Esophagus mucosa (tissue), 1 donor: ENCODE measurements around the gene RNF227. TPM values are rescaled to one million over a fixed set of nuclear protein-coding genes. Genes with fewer than 3 reads are reported as not detected.
"Not testable (repeated sequence)": the region's sequence is repeated elsewhere in the genome, so short reads cannot be mapped to it uniquely, and the experiment has no call there.

Experiments
- ATAC-seq: fragments of 200-7000 bp; cut with Tn5 transposase; one replicate; pipeline ENCODE4 v1.9.1; 2020
- total RNA-seq: library from RNA; stranded (reverse); gene quantifications from one replicate; pipeline ENCODE4 v1.2.4, GENCODE V29; 2023
- donor health status: DM: yes; HTN: yes; CAD: no.

Gene RNF227
- total RNA-seq, 1 donor from 2014 or later: 2.4 TPM

DNA sequence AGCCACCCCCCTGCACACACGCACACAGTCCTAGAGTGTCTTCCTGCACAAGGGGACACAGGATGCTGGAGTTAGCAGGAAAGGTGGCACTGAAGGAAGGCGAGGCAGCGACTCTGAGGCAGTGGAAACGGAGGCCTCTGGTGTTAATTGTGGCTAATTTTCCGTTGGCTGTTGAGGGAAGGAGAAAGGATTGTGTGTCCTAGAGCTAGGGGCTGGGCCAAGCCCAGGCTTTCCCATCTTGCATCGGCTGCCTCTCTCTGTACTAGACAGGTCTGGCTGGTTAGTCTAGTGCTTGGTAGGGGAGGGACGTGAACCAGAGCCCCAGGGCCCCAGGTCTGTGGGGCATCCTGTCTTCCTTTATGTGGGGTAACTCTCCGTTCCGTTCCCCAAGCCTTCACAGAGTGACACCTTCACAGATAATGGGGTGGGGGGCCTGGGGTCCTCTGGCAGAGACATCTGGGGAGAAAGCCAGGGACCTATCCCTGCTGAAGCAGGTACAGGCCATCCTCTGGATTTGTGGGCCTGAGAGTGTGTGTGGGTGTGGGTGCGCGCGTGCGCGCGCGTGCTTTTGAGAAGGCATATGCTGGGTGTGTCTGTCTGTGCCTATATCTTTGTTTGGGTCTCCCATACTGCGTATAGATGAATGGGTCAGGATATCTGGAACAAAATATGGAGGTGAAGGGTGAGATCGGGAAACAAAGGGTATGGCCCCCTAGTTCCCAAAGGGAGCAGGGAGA lies 27.7 kb downstream of the RNF227 start, which contains the start of gene CHD3:
Gene CHD3, plus strand, starts transcription at position 606 of the 737 bp plus-strand sequence. CDS start 212 bp downstream, outside the sequence.
- peak; percentile 89 for ATAC-seq

DNA sequence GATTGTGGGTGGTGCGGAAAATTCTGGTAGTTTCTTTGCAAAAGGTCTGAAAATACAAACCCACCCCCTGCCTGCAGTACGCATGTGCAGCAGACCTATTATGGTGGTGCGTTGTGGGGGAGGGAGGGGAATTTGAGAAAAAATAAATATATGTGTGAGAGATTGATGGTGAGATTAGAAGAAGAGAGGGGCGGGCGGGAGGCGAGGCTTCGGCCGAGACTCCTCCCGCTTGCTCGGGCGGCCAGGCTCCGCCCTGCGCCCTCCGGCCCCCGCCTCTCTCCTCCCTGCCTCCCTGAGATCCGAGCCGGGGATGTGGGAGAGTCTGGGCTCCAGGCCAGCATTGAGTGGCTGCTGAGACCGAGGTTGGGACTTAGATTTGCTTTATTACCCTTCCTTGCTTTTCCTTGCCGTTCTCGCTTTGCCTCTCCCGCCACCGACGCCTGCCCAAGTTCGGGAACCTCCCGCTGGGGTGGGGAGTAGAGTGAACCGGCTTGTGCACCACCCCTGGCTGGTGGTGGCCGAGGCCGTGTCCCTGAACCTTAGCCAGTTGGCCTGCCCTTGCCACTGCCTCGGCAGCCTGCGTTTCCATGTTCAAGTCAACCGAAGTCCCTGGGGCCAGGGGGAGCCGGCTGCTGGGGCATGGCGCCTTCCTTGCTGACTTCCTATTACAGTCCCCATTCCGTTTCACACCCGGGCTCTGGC lies 28.5 kb downstream of the RNF227 start:
- ATAC-seq: peak; percentile 82

- ATAC-seq: no peak
Observed at GRCh38 chr17:7887038-7887481, 29.0 kb downstream of the RNF227 start.

- no peak for ATAC-seq
Observed at GRCh38 chr17:7886227-7887037, 29.7 kb downstream of the RNF227 start.

DNA sequence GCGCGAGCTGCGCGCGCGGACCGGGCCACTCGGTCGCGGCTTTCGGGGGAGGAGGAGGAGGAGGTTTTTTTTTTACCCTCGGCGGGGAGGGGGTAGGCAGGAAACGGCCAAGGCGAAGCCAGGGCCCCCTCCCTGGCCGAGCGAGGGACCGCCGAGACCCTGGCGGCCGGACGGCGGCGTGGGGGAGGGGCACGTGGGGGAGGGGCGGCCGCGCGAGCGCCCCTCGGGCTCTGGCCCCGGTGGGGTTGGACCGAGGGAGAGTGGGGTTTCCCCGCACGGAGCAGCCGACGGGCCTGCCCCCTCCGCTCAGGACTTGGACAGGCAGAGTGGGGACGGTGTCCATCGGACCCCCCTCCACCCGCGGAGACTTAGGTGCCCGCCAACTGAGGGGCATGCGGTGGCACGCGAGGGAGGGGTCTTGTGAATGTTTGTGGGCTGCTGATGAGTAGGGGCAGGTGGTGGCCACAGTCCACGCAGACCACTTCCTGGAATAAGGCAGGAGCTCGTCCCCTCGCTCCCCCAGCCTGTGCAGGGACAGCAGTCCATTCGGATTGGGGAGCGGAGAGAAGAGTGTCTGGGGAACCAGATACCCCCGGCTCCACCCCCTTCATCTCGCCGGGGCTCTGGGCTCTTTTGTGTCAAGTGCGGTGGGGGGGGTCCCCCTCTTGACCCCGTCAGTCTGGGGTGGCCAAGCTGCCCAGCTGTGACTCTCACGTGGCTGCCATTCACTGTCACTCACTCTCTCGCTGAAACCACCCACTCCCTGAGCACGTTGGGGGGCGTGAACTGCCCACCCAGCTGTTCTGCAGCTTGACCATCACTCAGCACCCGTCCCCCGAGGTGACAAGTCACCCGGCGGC lies 30.5 kb downstream of the RNF227 start:
- no peak for ATAC-seq

GRCh38 chr17:7884581-7885366 lies 31.3 kb downstream of the RNF227 start:
- no peak for ATAC-seq

GRCh38 chr17:7883781-7884386 lies 32.2 kb downstream of the RNF227 start:
- ATAC-seq: no peak

GRCh38 chr17:7882629-7883028 lies 33.5 kb downstream of the RNF227 start:
- no peak for ATAC-seq

DNA sequence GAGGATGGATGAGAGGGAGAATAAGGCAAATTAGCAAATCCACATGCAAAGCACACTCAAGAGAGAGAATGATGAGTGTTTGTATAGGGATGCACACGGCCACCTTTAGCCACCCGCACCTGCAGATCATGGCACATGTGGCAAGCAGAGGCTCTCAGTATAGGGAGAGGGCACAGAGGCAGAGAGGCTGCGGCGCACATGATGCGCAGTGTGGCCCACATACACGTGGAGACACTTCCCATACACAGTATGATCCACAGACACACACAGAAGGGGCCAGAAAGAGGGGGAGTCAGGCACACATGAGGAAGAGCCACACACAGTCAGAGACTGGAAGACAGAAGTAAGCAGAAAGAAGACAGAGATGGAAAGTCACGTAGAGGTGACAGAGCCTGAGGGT lies 34.0 kb downstream of the RNF227 start:
- no peak for ATAC-seq

DNA sequence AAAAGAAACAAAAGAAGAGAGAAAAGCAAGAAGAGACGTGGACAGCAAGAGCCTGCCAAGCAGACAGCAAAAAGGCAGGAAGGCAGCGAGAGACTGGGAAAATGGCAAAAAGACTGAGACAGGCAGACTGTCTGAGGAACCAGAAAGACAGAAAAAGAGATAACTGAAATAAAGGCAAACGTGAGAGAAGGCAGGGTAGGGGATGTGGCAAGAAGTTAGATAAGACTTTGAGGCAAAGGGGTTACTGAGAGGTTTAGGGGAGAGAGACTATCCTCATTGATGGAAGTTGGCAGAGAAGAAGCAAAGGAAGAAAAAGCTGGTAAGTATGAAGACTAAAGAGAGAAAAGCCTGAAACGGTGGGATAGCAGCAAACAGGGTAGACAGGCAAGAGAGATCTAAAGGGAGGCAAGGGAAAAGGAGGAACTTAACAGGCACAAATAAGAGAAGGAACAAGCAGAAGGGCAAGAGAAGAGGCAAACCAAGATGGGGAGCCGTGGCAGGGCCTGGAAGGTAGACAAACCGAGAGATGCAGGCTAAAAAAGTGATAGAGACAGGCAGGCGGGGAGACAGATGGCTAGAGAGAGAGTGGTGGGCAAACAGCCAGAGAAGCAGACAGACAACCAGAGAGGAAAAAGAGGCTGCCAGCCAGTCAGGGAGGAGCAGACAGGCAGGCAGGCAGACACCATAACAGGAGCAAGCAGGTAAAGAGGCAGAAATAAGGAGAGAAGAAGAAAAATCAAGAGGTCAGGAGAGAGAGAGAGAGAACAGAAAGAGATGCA lies 34.6 kb downstream of the RNF227 start:
- ATAC-seq: no peak

DNA sequence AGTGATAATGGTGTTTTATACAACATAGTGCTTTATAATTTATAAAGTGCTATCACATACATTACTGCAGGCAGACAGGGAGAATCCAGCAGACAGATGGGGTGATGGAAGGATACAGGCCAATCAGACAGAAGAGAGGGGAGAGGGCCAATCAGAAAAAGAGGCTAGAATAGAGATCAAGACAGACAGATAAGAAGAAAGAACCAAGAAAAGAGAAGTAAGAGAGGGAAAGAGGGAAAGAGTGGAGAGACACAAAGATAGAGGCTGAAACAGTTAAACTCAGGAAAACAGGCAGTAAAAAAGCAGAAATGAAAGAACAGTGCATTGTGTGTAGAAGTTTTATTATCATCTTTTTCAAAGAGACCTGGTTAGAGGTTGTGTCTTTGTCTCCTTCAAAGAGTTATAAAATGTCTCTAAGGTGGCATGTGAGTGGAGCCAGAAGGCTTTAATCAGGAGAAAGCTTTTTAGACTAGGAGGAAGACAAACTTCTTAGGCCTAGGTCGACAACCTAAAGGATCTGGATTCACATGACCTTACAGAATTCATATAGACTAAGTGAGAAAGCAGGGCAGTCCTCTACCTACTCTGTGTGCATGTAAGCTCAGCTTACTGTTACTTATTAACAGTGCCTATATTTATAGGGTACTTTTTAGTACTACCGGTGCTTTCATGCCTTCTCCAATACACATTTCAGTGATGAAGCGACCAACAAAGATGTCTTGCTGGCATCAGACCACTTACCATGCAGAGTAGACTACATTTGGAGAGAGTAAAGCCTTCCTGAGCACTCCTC lies 35.8 kb downstream of the RNF227 start:
- ATAC-seq: no peak

DNA sequence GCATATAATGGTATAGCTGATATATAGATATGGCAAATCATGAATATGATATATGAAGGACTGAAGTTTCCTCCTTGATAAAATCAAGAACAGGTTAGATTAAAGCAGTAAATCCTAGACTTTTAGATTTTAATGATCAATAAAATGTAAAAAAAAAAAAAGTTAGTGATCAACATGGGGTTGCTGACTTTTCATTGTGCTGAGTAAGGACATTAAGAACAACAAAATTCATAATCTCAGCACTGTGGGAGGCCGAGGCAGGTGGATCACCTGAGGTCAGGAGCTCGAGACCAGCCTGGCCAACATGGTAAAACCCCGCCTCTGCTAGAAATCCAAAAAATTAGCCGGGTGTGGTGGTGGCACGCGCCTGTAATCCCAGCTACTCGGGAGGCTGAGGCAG lies 37.9 kb downstream of the RNF227 start:
- no peak for ATAC-seq

DNA sequence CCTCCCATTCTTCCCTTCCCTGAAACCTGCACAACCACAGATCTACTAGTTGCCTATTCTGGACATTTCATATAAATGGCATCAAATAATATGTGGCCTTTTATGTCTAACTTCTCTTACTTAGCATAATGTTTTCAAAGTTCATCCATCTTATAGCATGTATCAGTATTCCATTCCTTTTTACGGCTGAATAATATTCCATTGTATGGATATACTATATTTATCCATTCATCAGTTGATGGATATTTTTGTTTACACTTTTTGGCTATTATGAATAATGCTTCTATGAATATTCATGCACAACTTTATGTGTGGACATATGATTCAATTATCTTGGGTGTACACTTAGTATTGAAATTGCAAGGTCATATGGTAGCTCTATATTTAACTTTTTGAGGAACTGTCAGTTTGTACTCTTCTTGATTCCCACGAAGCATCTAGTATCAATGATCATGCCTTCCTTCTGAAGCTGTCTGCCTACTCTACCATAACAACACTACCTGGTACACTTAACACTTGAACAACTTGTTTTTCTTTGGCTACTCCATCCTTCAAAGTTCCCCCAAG lies 40.2 kb downstream of the RNF227 start:
- no peak for ATAC-seq

DNA sequence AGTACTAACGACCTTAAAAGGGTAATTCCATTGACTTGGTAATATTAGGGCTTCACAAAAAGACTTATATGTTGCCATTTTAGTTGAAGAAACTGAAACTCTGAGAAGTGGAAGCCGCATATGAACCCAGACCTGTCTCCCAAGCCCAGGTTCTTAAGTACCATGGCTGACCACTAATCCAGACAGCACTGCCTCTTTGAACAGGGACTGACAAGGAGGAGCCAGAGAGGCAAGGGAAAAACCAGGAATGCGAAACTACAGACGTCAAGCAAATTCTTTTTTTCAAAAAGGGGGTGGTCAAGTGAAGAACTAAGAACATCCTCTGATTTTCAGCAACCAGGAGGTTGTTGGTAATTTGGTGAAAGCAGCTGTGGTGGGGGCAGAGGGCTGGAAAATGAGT lies 43.0 kb downstream of the RNF227 start:
- no peak for ATAC-seq

DNA sequence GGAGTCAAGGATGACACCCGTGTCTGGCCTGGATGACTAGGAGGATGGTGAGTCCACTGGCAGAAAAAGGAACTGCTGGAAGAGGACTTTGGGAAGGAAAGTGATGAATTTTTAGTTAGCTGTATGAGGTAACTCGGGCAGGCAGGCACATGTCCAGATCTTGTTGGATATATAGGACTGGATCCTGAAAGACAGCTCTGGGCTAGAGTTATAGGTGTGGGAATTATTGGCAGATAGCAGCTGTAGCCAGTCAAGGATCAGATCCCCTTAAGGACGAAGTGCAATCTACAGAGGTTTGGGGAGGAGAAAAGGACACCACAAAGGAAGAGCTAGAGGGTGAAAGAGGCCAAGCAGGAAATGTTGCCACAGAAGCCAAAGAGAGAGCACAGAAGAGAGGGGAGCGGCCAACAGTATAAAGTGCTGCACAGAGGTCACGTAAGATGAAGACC lies 48.2 kb downstream of the RNF227 start:
- peak; percentile 76 for ATAC-seq

- ATAC-seq: peak; percentile 69
Observed at GRCh38 chr17:7864995-7865650, 51.0 kb downstream of the RNF227 start.

- not testable (repeated sequence) for ATAC-seq
Observed at GRCh38 chr17:7864384-7864783, 51.7 kb downstream of the RNF227 start.
